Mucosa of descending colon (tissue), 3 donors: ENCODE results near the gene NPTX2. TPM values are rescaled to one million over a fixed set of nuclear protein-coding genes. Genes with fewer than 3 reads are reported as not detected.

Source experiments
- ATAC-seq: fragments of 200-7000 bp; cut with Tn5 transposase; one replicate; pipeline ENCODE4 v1.9.1; 2020; ENCODE audit warnings: mild to moderate bottlenecking, moderate library complexity
- DNase-seq, 3 donors: peaks; one replicate each; pipeline ENCODE4 v3.0.0-alpha.2; 2020
- H3K36me3 ChIP-seq: fragments of 200-600 bp; one replicate; pipeline ENCODE4 v1.8.0; 2021; ENCODE audit warnings: low read depth, mild to moderate bottlenecking
- H3K4me1 ChIP-seq: fragments of 200-600 bp; one replicate; pipeline ENCODE4 v1.8.0; 2021; ENCODE audit warnings: low read depth, mild to moderate bottlenecking
- H3K4me3 ChIP-seq: fragments of 200-600 bp; one replicate; pipeline ENCODE4 v1.8.0; 2021; ENCODE audit warnings: mild to moderate bottlenecking
- H3K9me3 ChIP-seq: fragments of 200-600 bp; one replicate; pipeline ENCODE4 v1.8.0; 2021; ENCODE audit warnings: mild to moderate bottlenecking
- CTCF ChIP-seq: fragments of 200-600 bp; IDR thresholded peaks from one replicate; pipeline ENCODE4 v1.8.0; 2022; ENCODE audit warnings: antibody characterized with exemption, mild to moderate bottlenecking
- intact Hi-C, 2 donors: fragments of 100-400 bp; cut with DNase I in 1 of 2; cut with micrococcal nuclease in 1 of 2; formaldehyde crosslinking; loops; one replicate each; pipeline versions ENCODE4 v1.11.0 to v1.11.1; 2022; cut with DNase I, micrococcal nuclease
- total RNA-seq, 3 donors: library from RNA; stranded (reverse); fragmentation: NEBNext Ultra II Directional in 2 of 3; extraction: Animal tissue kit (Norgen Biotek cat#: 25700) in 2 of 3; gene quantifications; one replicate each; pipeline versions ENCODE4 v1.2.1 to v1.2.4, GENCODE V29; 2021 to 2023
- donor health status: DM: no; HTN: no; CAD: no; lungs with moderate emphysema.
- donor health status: DM: no; HTN: no; CAD: no.
- donor health status: DM: no; HTN: yes; CAD: no.

Gene NPTX2
- total RNA-seq, 3 donors from 2014 or later, result 2.2 to 15.5 (median 3.7) TPM

- H3K9me3 ChIP-seq, result no peaks in the 10 kb centered on the region
- H3K4me1 ChIP-seq, result no peaks in the 10 kb centered on the region
- TF ChIP-seq CTCF, result no peak
- DNase-seq, result no peak
- no peak overlapping the region for H3K4me3 ChIP-seq
- H3K36me3 ChIP-seq, result no peaks in the 10 kb centered on the region
- ATAC-seq, result no peak
- intact Hi-C loops, result no loop called here
Observed at GRCh38 chr7:98669329-98670000, 52.4 kb downstream of the NPTX2 start.

GRCh38 chr7:98670186-98670585, 53.1 kb downstream of the NPTX2 start:
- ATAC-seq, result no peak
- no peaks in the 10 kb centered on the region for H3K36me3 ChIP-seq
- H3K4me1 ChIP-seq, result no peaks in the 10 kb centered on the region
- DNase-seq, result no peak
- no peaks in the 10 kb centered on the region for H3K9me3 ChIP-seq
- TF ChIP-seq CTCF, result no peak
- H3K4me3 ChIP-seq, result no peak overlapping the region
- intact Hi-C loops, result no loop called here

GRCh38 chr7:98671733-98672331, 54.7 kb downstream of the NPTX2 start:
- intact Hi-C loops, result no loop called here
- DNase-seq, result no peak
- no peak for ATAC-seq
- no peak for TF ChIP-seq CTCF
- H3K9me3 ChIP-seq, result no peaks in the 10 kb centered on the region
- H3K4me3 ChIP-seq, result no peak overlapping the region
- H3K36me3 ChIP-seq, result no peaks in the 10 kb centered on the region
- H3K4me1 ChIP-seq, result no peaks in the 10 kb centered on the region

GRCh38 chr7:98674461-98674860, 57.4 kb downstream of the NPTX2 start:
- Histone ChIP-seq H3K36me3 (no peaks in the 10 kb centered on the region), H3K4me1 (no peaks in the 10 kb centered on the region), H3K4me3 (no peak overlapping the region), H3K9me3 (no peaks in the 10 kb centered on the region)
- ATAC-seq (no peak), DNase-seq (no peak)
- no peak for TF ChIP-seq CTCF
- intact Hi-C loops, result no loop called here

GRCh38 chr7:98674881-98675280, 57.8 kb downstream of the NPTX2 start:
- TF ChIP-seq CTCF, result no peak
- H3K36me3 ChIP-seq, result no peaks in the 10 kb centered on the region
- no peak for ATAC-seq
- no peak overlapping the region for H3K4me3 ChIP-seq
- no peaks in the 10 kb centered on the region for H3K9me3 ChIP-seq
- intact Hi-C loops, result no loop called here
- DNase-seq, result no peak
- H3K4me1 ChIP-seq, result no peaks in the 10 kb centered on the region
